SK-N-SH (cell line): ENCODE data around the gene POFUT2.

Experiments
- JUND ChIP-seq: IDR thresholded peaks from 2 replicates; pipeline ENCODE4 v1.4.0; 2012
- POLR2AphosphoS5 ChIP-seq: IDR thresholded peaks from 2 replicates; pipeline ENCODE4 v1.6.1; 2012; ENCODE audit warnings: low read depth, low read length
- RAD21 ChIP-seq: IDR thresholded peaks from 2 replicates; pipeline ENCODE4 v1.6.1; 2012; ENCODE audit warnings: mild to moderate bottlenecking, low read length
- SIN3A ChIP-seq: IDR thresholded peaks from 2 replicates; pipeline ENCODE4 v1.6.1; 2012; ENCODE audit warnings: low read depth, mild to moderate bottlenecking, low read length, moderate library complexity, borderline replicate concordance
- TF ChIP-seq, protein P1 (sequence below): fragments of 200-600 bp; sonication (generic); IDR thresholded peaks from 2 replicates; pipeline ENCODE4 v1.6.1; 2017; ENCODE audit warnings: antibody characterized with exemption, mild to moderate bottlenecking, moderate library complexity

DNA sequence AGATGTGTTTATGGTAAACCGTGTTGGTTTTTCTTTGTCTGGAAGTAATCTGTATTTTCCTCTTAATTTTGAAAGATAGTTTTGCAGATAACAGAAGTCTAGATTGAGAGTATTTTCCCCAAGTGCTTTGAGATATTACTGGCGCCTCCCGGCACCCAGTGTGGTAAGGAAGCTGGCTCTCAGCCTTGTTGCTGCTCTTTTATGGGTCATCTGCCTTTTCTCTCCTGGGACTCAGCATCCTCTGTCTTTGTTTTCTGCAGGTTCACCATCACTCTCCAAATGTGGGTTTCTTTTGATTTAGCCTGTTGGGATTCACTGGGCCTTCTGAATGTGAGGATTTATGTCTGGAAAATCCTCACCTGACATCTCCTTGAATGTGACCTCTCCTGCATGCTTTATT lies 37.4 kb downstream of the POFUT2 start:
- TF ChIP-seq, protein P1, sequence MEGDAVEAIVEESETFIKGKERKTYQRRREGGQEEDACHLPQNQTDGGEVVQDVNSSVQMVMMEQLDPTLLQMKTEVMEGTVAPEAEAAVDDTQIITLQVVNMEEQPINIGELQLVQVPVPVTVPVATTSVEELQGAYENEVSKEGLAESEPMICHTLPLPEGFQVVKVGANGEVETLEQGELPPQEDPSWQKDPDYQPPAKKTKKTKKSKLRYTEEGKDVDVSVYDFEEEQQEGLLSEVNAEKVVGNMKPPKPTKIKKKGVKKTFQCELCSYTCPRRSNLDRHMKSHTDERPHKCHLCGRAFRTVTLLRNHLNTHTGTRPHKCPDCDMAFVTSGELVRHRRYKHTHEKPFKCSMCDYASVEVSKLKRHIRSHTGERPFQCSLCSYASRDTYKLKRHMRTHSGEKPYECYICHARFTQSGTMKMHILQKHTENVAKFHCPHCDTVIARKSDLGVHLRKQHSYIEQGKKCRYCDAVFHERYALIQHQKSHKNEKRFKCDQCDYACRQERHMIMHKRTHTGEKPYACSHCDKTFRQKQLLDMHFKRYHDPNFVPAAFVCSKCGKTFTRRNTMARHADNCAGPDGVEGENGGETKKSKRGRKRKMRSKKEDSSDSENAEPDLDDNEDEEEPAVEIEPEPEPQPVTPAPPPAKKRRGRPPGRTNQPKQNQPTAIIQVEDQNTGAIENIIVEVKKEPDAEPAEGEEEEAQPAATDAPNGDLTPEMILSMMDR = no peak
- TF ChIP-seq JUND (no peak), RAD21 (no peak), POLR2AphosphoS5 (no peak), SIN3A (no peak)
